Keratinocyte (primary cell): ENCODE measurements around the gene SDK1. TPM values are rescaled to one million over a fixed set of nuclear protein-coding genes. Genes with fewer than 3 reads are reported as not detected.

ENCODE experiments used
- DNase-seq: peaks from one replicate; pipeline ENCODE4 v3.0.0-alpha.2; 2011; ENCODE audit warnings: low read depth, missing footprints, low spot score
- FAIRE-seq: peaks from 2 replicates; lab custom pipeline; 2011; peaks lifted over from hg19 to GRCh38; lab: Jason Lieb, UNC
- H2AFZ ChIP-seq: 2 replicates; pipeline ENCODE4 v1.6.0; 2012; ENCODE audit warnings: low read length, control low read depth, inconsistent platforms; ENCODE audit not compliant: control insufficient read depth
- H3K27ac ChIP-seq: 2 replicates; pipeline ENCODE4 v1.5.1; 2011; ENCODE audit warnings: low read length; ENCODE audit not compliant: control insufficient read depth, insufficient read depth
- H3K27me3 ChIP-seq: 3 replicates; pipeline ENCODE4 v1.6.0; 2011; ENCODE audit warnings: low read length; ENCODE audit not compliant: control insufficient read depth, insufficient read depth; ENCODE audit errors: extremely low read depth
- H3K36me3 ChIP-seq, 2 experiments: 2 replicates in 1 of 2; 3 replicates in 1 of 2; pipeline ENCODE4 v1.5.1; 2011; ENCODE audit warnings: low read length in 2 of 2, mild to moderate bottlenecking in 1 of 2; ENCODE audit not compliant: control insufficient read depth in 2 of 2, insufficient read depth in 2 of 2; ENCODE audit errors: extremely low read depth in 1 of 2
- H3K4me1 ChIP-seq: 3 replicates; pipeline ENCODE4 v1.5.1; 2011; ENCODE audit warnings: low read length; ENCODE audit not compliant: control insufficient read depth, insufficient read depth; ENCODE audit errors: extremely low read depth
- H3K4me2 ChIP-seq: 3 replicates; pipeline ENCODE4 v1.6.0; 2011; ENCODE audit warnings: low read depth, low read length; ENCODE audit not compliant: control insufficient read depth, insufficient read depth; ENCODE audit errors: extremely low read depth
- H3K4me3 ChIP-seq, 3 experiments: fragments of 200-600 bp in 1 of 3; sonication (generic) in 1 of 3; 2 replicates in 2 of 3; 3 replicates in 1 of 3; pipeline ENCODE4 v1.5.1; 2011 to 2016; ENCODE audit warnings: low read length in 3 of 3, mild to moderate bottlenecking in 3 of 3, control low read depth in 2 of 3, inconsistent platforms in 1 of 3, low read depth in 1 of 3, mixed read lengths in 1 of 3, mixed run types in 1 of 3, moderate library complexity in 1 of 3; ENCODE audit not compliant: control insufficient read depth in 2 of 3, insufficient read depth in 2 of 3; ENCODE audit errors: extremely low read depth in 1 of 3
- H3K79me2 ChIP-seq: 2 replicates; pipeline ENCODE4 v1.6.0; 2012; ENCODE audit warnings: low read length; ENCODE audit not compliant: control insufficient read depth, insufficient read depth
- H3K9ac ChIP-seq: 3 replicates; pipeline ENCODE4 v1.6.0; 2011; ENCODE audit warnings: low read length; ENCODE audit not compliant: control insufficient read depth, insufficient read depth; ENCODE audit errors: extremely low read depth
- H3K9me1 ChIP-seq: 3 replicates; pipeline ENCODE4 v1.6.0; 2011; ENCODE audit warnings: low read length; ENCODE audit not compliant: control insufficient read depth, insufficient read depth; ENCODE audit errors: extremely low read depth
- H3K9me3 ChIP-seq: 2 replicates; pipeline ENCODE4 v1.5.1; 2012; ENCODE audit warnings: low read depth, low read length; ENCODE audit not compliant: control insufficient read depth
- H4K20me1 ChIP-seq: 3 replicates; pipeline ENCODE4 v1.6.0; 2011; ENCODE audit warnings: low read length; ENCODE audit not compliant: control insufficient read depth, insufficient read depth; ENCODE audit errors: extremely low read depth
- CTCF ChIP-seq, 3 experiments: IDR thresholded peaks in 1 of 3; conservative IDR thresholded peaks in 1 of 3; optimal IDR thresholded peaks in 1 of 3; 2 replicates in 2 of 3; 3 replicates in 1 of 3; pipeline versions ENCODE3 to v1.5.1; 2011; ENCODE audit warnings: low read length in 3 of 3, mild to moderate bottlenecking in 3 of 3, moderate library complexity in 2 of 3, control low read depth in 1 of 3, inconsistent platforms in 1 of 3; ENCODE audit not compliant: insufficient read depth in 2 of 3; ENCODE audit errors: extremely low read depth in 1 of 3
- EZH2 ChIP-seq: IDR thresholded peaks from one replicate; pipeline ENCODE4 v1.6.1; 2012; ENCODE audit warnings: inconsistent platforms, mild to moderate bottlenecking, low read length, moderate library complexity
- dilution Hi-C: fragments of 300-500 bp; cut with MboI; formaldehyde crosslinking; loops from one replicate; pipeline ENCODE4 v1.7.0; 2020; ENCODE audit warnings: low sequenced_read_pairs; ENCODE audit not compliant: extremely low pct_ligation_motif_present
- polyA plus RNA-seq, 5 experiments: library from polyadenylated mRNA; depleted of rRNA in 3 of 5; stranded (reverse) in 3 of 5; stranded (forward) in 1 of 5; unstranded in 1 of 5; fragments of >200 nt; gene quantifications; 1 replicate in 1 of 5; 2 replicates in 3 of 5; 3 replicates in 1 of 5; pipeline versions ENCODE4 v1.2.1 to v1.2.3, GENCODE V29; 2011 to 2012; ENCODE audit warnings: missing spikeins in 2 of 5, low read depth in 1 of 5, low replicate concordance in 1 of 5

Gene SDK1
- polyA plus RNA-seq, 1 donor (not counting 4 experiments of a cell fraction or from before 2014, with no cell fraction given): 0.66 TPM

- TF ChIP-seq EZH2: no peak
- no peak for FAIRE-seq
Observed at GRCh38 chr7:4151926-4152549, 851.0 kb downstream of the SDK1 start.

GRCh38 chr7:4154882-4155535 is 854.0 kb downstream of the SDK1 start:
- no peak overlapping the region for H3K4me3 ChIP-seq
- no peaks in the 10 kb centered on the region for H4K20me1 ChIP-seq
- no peaks in the 10 kb centered on the region for H3K9me1 ChIP-seq
- no peak overlapping the region for H2AFZ ChIP-seq
- H3K27me3 ChIP-seq: no peaks in the 10 kb centered on the region
- DNase-seq (no peak), FAIRE-seq (no peak)
- H3K79me2 ChIP-seq: no peaks in the 10 kb centered on the region
- H3K4me2 ChIP-seq: no peak overlapping the region
- H3K9me3 ChIP-seq: no peaks in the 10 kb centered on the region
- TF ChIP-seq CTCF (optimal IDR thresholded peaks at IDR 0.05 in 1 of 3, IDR thresholded peaks at IDR 0.05 in 1 of 3, conservative IDR thresholded peaks at IDR 0.05 in 1 of 3; ENCODE audit: extremely low read depth in 1 of 3, insufficient read depth in 2 of 3, low read length in 3 of 3): no peak
- TF ChIP-seq EZH2: no peak
- peaks cover 11% of the 10 kb centered on the region for H3K4me1 ChIP-seq
- no peak overlapping the region for H3K27ac ChIP-seq
- H3K9ac ChIP-seq: no peak overlapping the region
- dilution Hi-C loops: no loop called here
- H3K36me3 ChIP-seq: no peaks in the 10 kb centered on the region

More at GRCh38 chr7:4151926-4152549, 851.0 kb downstream of the SDK1 start:
- no peak for DNase-seq
- H3K9me1 ChIP-seq: no peaks in the 10 kb centered on the region
- no peaks in the 10 kb centered on the region for H3K27me3 ChIP-seq
- H3K79me2 ChIP-seq: no peaks in the 10 kb centered on the region
- H3K4me1 ChIP-seq: no peaks in the 10 kb centered on the region
- no peaks in the 10 kb centered on the region for H4K20me1 ChIP-seq
- no peak overlapping the region for H3K9ac ChIP-seq
- H3K4me3 ChIP-seq: no peak overlapping the region
- peaks cover 0 to 2% of the 10 kb centered on the region in 2 experiments for H3K36me3 ChIP-seq
- H3K27ac ChIP-seq: no peak overlapping the region
- dilution Hi-C loops: no loop called here
- no peak overlapping the region for H2AFZ ChIP-seq
- no peaks in the 10 kb centered on the region for H3K9me3 ChIP-seq
- H3K4me2 ChIP-seq: no peak overlapping the region
